ENCODE measurements around the gene TEX48.

Gene TEX48

GRCh38 chr9:114681594-114682332 lies at the start of gene TEX48:
TEX48 (minus strand) TSS chr9:114682192; CDS start chr9:114671723, 10,469 bp downstream.
- peak; percentile 67 to 80 for DNase-seq

GRCh38 chr9:114731701-114732100 lies 49.7 kb upstream of the TEX48 start:
- DNase-seq: no peak

- DNase-seq: no peak
Measured at GRCh38 chr9:114729706-114730105, 47.7 kb upstream of the TEX48 start.

- DNase-seq: no peak
Measured at GRCh38 chr9:114725930-114726329, 43.9 kb upstream of the TEX48 start.

GRCh38 chr9:114724744-114725143 lies 42.8 kb upstream of the TEX48 start:
- no peak for DNase-seq

GRCh38 chr9:114723931-114724330 lies 41.9 kb upstream of the TEX48 start:
- no peak for DNase-seq

GRCh38 chr9:114722937-114723620 lies 41.1 kb upstream of the TEX48 start:
- DNase-seq: no peak

- no peak for DNase-seq
Measured at GRCh38 chr9:114722081-114722621, 40.2 kb upstream of the TEX48 start.

- DNase-seq: no peak
Measured at GRCh38 chr9:114721491-114722079, 39.6 kb upstream of the TEX48 start.

- no peak for DNase-seq
Measured at GRCh38 chr9:114720086-114720676, 38.2 kb upstream of the TEX48 start.

GRCh38 chr9:114719290-114719689 lies 37.3 kb upstream of the TEX48 start:
- no peak for DNase-seq

GRCh38 chr9:114718801-114719221 lies 36.8 kb upstream of the TEX48 start:
- peak; percentile 72 to 90 for DNase-seq

- no peak for DNase-seq
Measured at GRCh38 chr9:114717908-114718486, 36.0 kb upstream of the TEX48 start.

- no peak for DNase-seq
Measured at GRCh38 chr9:114709636-114710035, 27.6 kb upstream of the TEX48 start.

GRCh38 chr9:114706711-114707110 lies 24.7 kb upstream of the TEX48 start:
- no peak for DNase-seq

- no peak for DNase-seq
Measured at GRCh38 chr9:114701988-114702387, 20.0 kb upstream of the TEX48 start.

- no peak for DNase-seq
Measured at GRCh38 chr9:114697951-114698351, 16.0 kb upstream of the TEX48 start.

GRCh38 chr9:114696814-114697544 lies 15.0 kb upstream of the TEX48 start:
- DNase-seq: peak in 1 of 2 experiments; percentile 16

- no peak for DNase-seq
Measured at GRCh38 chr9:114695948-114696347, 14.0 kb upstream of the TEX48 start.

GRCh38 chr9:114694719-114695269 lies 12.8 kb upstream of the TEX48 start:
- no peak for DNase-seq

GRCh38 chr9:114694146-114694545 lies 12.2 kb upstream of the TEX48 start:
- no peak for DNase-seq
